Cerebellar cortex (tissue), 1 donor: ENCODE results near the gene ABCC10.
"Not testable (repeated sequence)": the region's sequence is repeated elsewhere in the genome, so short reads cannot be mapped to it uniquely, and the experiment has no call there.

ENCODE experiments used
- DNase-seq: peaks from one replicate; pipeline ENCODE4 v3.0.0-alpha.2; 2015; ENCODE audit warnings: low spot score

ABCC10 gene

GRCh38 chr6:43447604-43448003, 20.3 kb downstream of the ABCC10 start:
- DNase-seq, result no peak

GRCh38 chr6:43448916-43449315, 21.6 kb downstream of the ABCC10 start:
- no peak for DNase-seq

- DNase-seq, result no peak
Measured at GRCh38 chr6:43450699-43451131, 23.4 kb downstream of the ABCC10 start.

- no peak for DNase-seq
Measured at GRCh38 chr6:43451348-43451747, 24.0 kb downstream of the ABCC10 start.

- DNase-seq, result no peak
Measured at GRCh38 chr6:43451939-43452338, 24.6 kb downstream of the ABCC10 start.

GRCh38 chr6:43452896-43453295, 25.6 kb downstream of the ABCC10 start:
- DNase-seq, result no peak

GRCh38 chr6:43453831-43454230, 26.5 kb downstream of the ABCC10 start:
- no peak for DNase-seq

- DNase-seq, result no peak
Measured at GRCh38 chr6:43454290-43454695, 27.0 kb downstream of the ABCC10 start.

- peak; percentile 86 for DNase-seq
Measured at GRCh38 chr6:43454696-43455530, 27.6 kb downstream of the ABCC10 start.

GRCh38 chr6:43455531-43456428, 28.4 kb downstream of the ABCC10 start, which contains the start of gene DLK2:
Gene DLK2, minus strand, starts transcription at chr6:43455548. Its CDS starts 723 bp downstream, at chr6:43454825.
- DNase-seq, result peak; percentile 67

GRCh38 chr6:43457643-43458042, 30.3 kb downstream of the ABCC10 start:
- DNase-seq, result no peak

GRCh38 chr6:43458154-43458553, 30.8 kb downstream of the ABCC10 start:
- not testable (repeated sequence) for DNase-seq

- DNase-seq, result no peak
Measured at GRCh38 chr6:43459535-43459934, 32.2 kb downstream of the ABCC10 start.

- DNase-seq, result no peak
Measured at GRCh38 chr6:43460032-43460431, 32.7 kb downstream of the ABCC10 start.

GRCh38 chr6:43461936-43462335, 34.6 kb downstream of the ABCC10 start:
- DNase-seq, result no peak

GRCh38 chr6:43464337-43464736, 37.0 kb downstream of the ABCC10 start:
- DNase-seq, result no peak

GRCh38 chr6:43465948-43466347, 38.6 kb downstream of the ABCC10 start:
- no peak for DNase-seq

- not testable (repeated sequence) for DNase-seq
Measured at GRCh38 chr6:43467265-43467664, 39.9 kb downstream of the ABCC10 start.

GRCh38 chr6:43467752-43468151, 40.4 kb downstream of the ABCC10 start:
- no peak for DNase-seq

GRCh38 chr6:43468240-43468639, 40.9 kb downstream of the ABCC10 start:
- DNase-seq, result no peak

- DNase-seq, result no peak
Measured at GRCh38 chr6:43468748-43469681, 41.7 kb downstream of the ABCC10 start.

GRCh38 chr6:43469947-43470346, 42.6 kb downstream of the ABCC10 start:
- DNase-seq, result no peak
